Neural cell (in vitro differentiated cells): ENCODE measurements around the gene PAFAH2. TPM values are rescaled to one million over a fixed set of nuclear protein-coding genes. Genes with fewer than 3 reads are reported as not detected.

Experiments
- H2AFZ ChIP-seq: fragments of 200-600, 300-800 bp; sonication (generic), shearing (Covaris generic); 2 replicates; pipeline ENCODE4 v1.6.0; 2014; ENCODE audit warnings: low read depth, mild to moderate bottlenecking, antibody characterized with exemption, low read length, moderate library complexity
- H3F3A ChIP-seq: fragments of 200-600 bp; shearing (Covaris generic); 2 replicates; pipeline ENCODE4 v1.6.1; 2016; ENCODE audit warnings: mild to moderate bottlenecking, moderate library complexity, mixed read lengths, antibody characterized with exemption, low read length; ENCODE audit not compliant: insufficient read depth, poor library complexity, severe bottlenecking
- H3K27ac ChIP-seq: fragments of 200-600, 300-800 bp; sonication (generic), shearing (Covaris generic); 2 replicates; pipeline ENCODE4 v1.5.1; 2014; ENCODE audit warnings: mild to moderate bottlenecking, low read length, moderate library complexity
- H3K27me3 ChIP-seq: fragments of 300-800, 200-600 bp; sonication (generic), shearing (Covaris generic); 2 replicates; pipeline ENCODE4 v1.6.0; 2014; ENCODE audit warnings: mild to moderate bottlenecking, low read depth, low read length, moderate library complexity; ENCODE audit not compliant: insufficient read depth
- H3K36me3 ChIP-seq: fragments of 300-800, 200-600 bp; sonication (generic), shearing (Covaris generic); 2 replicates; pipeline ENCODE4 v1.5.1; 2014; ENCODE audit warnings: mild to moderate bottlenecking, antibody characterized with exemption, low read length, moderate library complexity; ENCODE audit not compliant: insufficient read depth
- H3K4me2 ChIP-seq: fragments of 300-800, 200-600 bp; sonication (generic), shearing (Covaris generic); 2 replicates; pipeline ENCODE4 v1.6.0; 2014; ENCODE audit warnings: mild to moderate bottlenecking, low read length
- H3K4me3 ChIP-seq: fragments of 300-800, 200-600 bp; sonication (generic), shearing (Covaris generic); 2 replicates; pipeline ENCODE4 v1.5.1; 2014; ENCODE audit warnings: mild to moderate bottlenecking, low read length, moderate library complexity
- H3K79me2 ChIP-seq: fragments of 200-600 bp; shearing (Covaris generic); replicated peaks from 2 replicates; pipeline ENCODE4 v1.6.0; 2014; ENCODE audit warnings: mild to moderate bottlenecking, low read length, moderate library complexity; ENCODE audit not compliant: insufficient read depth
- H3K9ac ChIP-seq: fragments of 300-800, 200-600 bp; sonication (generic), shearing (Covaris generic); 2 replicates; pipeline ENCODE4 v1.6.1; 2016; ENCODE audit warnings: mild to moderate bottlenecking, low read length, mixed read lengths
- H3K9me2 ChIP-seq: fragments of 200-600 bp; shearing (Covaris generic); 2 replicates; pipeline ENCODE4 v1.6.1; 2016; ENCODE audit warnings: mild to moderate bottlenecking, low read length, mixed read lengths; ENCODE audit not compliant: insufficient read depth
- H3K9me3 ChIP-seq: fragments of 200-600, 300-800 bp; sonication (generic), shearing (Covaris generic); 2 replicates; pipeline ENCODE4 v1.6.1; 2016; ENCODE audit warnings: mild to moderate bottlenecking, mixed run types, low read length, moderate library complexity, mixed read lengths
- H4K20me1 ChIP-seq: fragments of 200-600 bp; shearing (Covaris generic); 2 replicates; pipeline ENCODE4 v1.6.1; 2016; ENCODE audit warnings: mild to moderate bottlenecking, mixed run types; ENCODE audit not compliant: insufficient read depth
- EP300 ChIP-seq: fragments of 450-650 bp; conservative IDR thresholded peaks from 2 replicates; pipeline ENCODE4 v1.6.1; 2014; ENCODE audit warnings: antibody characterized with exemption, mild to moderate bottlenecking, moderate library complexity; ENCODE audit not compliant: poor library complexity, severe bottlenecking
- EZH2 ChIP-seq: fragments of 200-600, 300-800 bp; shearing (Covaris generic), sonication (generic); IDR thresholded peaks from 2 replicates; pipeline ENCODE4 v1.6.1; 2014; ENCODE audit warnings: antibody characterized with exemption, low read length, borderline replicate concordance, mild to moderate bottlenecking; ENCODE audit not compliant: insufficient read depth, poor library complexity, severe bottlenecking
- MXI1 ChIP-seq: fragments of 450-650 bp; conservative IDR thresholded peaks from 2 replicates; pipeline ENCODE4 v1.6.1; 2014; ENCODE audit warnings: antibody characterized with exemption, mild to moderate bottlenecking; ENCODE audit not compliant: poor library complexity, severe bottlenecking
- POLR2AphosphoS5 ChIP-seq: IDR thresholded peaks from 2 replicates; pipeline ENCODE4 v1.6.1; 2012
- RAD21 ChIP-seq: fragments of 450-650 bp; conservative IDR thresholded peaks from 2 replicates; pipeline ENCODE4 v1.6.1; 2014; ENCODE audit warnings: antibody characterized with exemption, mild to moderate bottlenecking, moderate library complexity
- SMC3 ChIP-seq: fragments of 450-650 bp; conservative IDR thresholded peaks from 2 replicates; pipeline ENCODE4 v1.6.1; 2014; ENCODE audit warnings: antibody characterized with exemption, mild to moderate bottlenecking, moderate library complexity; ENCODE audit not compliant: poor library complexity
- TAF1 ChIP-seq: IDR thresholded peaks from 2 replicates; pipeline ENCODE4 v1.6.1; 2012; ENCODE audit warnings: low read depth
- polyA plus RNA-seq: library from polyadenylated mRNA; depleted of rRNA; stranded (reverse); fragments of >200 nt; gene quantifications from 2 replicates; pipeline ENCODE4 v1.2.3, GENCODE V29; 2014
- TF ChIP-seq, protein P1 (sequence below): IDR thresholded peaks from 2 replicates; pipeline ENCODE4 v1.6.1; 2012; ENCODE audit warnings: borderline replicate concordance
- TF ChIP-seq, protein P2 (sequence below): fragments of 450-650 bp; IDR thresholded peaks from 2 replicates; pipeline ENCODE4 v1.5.1; 2014; ENCODE audit warnings: antibody characterized with exemption, mild to moderate bottlenecking, moderate library complexity; ENCODE audit not compliant: poor library complexity, severe bottlenecking

PAFAH2 gene
- polyA plus RNA-seq, 1 donor from 2014 or later = 7.9 TPM

DNA sequence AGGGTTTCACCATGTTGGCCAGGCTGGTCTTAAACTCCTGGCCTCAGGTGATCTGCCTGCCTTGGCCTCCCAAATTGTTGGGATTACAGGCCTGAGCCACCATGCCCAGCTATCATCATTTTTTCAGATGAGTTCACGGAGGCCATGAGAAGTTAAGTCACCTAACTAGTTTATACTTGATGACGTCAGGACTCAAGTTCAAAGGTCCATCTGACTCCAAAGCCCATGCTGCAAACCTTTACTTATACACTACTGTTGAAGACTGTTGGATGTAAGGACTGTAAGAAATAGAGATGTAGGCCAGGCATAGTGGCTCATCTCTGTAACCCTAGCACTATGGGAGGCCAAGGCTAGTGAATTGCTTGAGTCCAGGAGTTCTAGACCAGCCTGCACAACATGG lies 50.8 kb downstream of the PAFAH2 start:
- Histone ChIP-seq H3K9me2 (no peaks in the 10 kb centered on the region), H3K36me3 (no peaks in the 10 kb centered on the region), H3K9ac (no peak overlapping the region), H3K9me3 (no peaks in the 10 kb centered on the region), H3K4me2 (no peak overlapping the region), H3F3A (no peaks in the 10 kb centered on the region), H3K79me2 (no peaks in the 10 kb centered on the region), H4K20me1 (no peaks in the 10 kb centered on the region), H3K27me3 (no peaks in the 10 kb centered on the region), H3K27ac (no peak overlapping the region), H2AFZ (no peak overlapping the region), H3K4me3 (no peak overlapping the region)
- TF ChIP-seq, protein P1, sequence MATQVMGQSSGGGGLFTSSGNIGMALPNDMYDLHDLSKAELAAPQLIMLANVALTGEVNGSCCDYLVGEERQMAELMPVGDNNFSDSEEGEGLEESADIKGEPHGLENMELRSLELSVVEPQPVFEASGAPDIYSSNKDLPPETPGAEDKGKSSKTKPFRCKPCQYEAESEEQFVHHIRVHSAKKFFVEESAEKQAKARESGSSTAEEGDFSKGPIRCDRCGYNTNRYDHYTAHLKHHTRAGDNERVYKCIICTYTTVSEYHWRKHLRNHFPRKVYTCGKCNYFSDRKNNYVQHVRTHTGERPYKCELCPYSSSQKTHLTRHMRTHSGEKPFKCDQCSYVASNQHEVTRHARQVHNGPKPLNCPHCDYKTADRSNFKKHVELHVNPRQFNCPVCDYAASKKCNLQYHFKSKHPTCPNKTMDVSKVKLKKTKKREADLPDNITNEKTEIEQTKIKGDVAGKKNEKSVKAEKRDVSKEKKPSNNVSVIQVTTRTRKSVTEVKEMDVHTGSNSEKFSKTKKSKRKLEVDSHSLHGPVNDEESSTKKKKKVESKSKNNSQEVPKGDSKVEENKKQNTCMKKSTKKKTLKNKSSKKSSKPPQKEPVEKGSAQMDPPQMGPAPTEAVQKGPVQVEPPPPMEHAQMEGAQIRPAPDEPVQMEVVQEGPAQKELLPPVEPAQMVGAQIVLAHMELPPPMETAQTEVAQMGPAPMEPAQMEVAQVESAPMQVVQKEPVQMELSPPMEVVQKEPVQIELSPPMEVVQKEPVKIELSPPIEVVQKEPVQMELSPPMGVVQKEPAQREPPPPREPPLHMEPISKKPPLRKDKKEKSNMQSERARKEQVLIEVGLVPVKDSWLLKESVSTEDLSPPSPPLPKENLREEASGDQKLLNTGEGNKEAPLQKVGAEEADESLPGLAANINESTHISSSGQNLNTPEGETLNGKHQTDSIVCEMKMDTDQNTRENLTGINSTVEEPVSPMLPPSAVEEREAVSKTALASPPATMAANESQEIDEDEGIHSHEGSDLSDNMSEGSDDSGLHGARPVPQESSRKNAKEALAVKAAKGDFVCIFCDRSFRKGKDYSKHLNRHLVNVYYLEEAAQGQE = no peak
- TF ChIP-seq EZH2 (no peak), POLR2AphosphoS5 (no peak), TAF1 (no peak), SMC3 (no peak), RAD21 (no peak), EP300 (no peak), MXI1 (no peak)
- TF ChIP-seq, protein P2, sequence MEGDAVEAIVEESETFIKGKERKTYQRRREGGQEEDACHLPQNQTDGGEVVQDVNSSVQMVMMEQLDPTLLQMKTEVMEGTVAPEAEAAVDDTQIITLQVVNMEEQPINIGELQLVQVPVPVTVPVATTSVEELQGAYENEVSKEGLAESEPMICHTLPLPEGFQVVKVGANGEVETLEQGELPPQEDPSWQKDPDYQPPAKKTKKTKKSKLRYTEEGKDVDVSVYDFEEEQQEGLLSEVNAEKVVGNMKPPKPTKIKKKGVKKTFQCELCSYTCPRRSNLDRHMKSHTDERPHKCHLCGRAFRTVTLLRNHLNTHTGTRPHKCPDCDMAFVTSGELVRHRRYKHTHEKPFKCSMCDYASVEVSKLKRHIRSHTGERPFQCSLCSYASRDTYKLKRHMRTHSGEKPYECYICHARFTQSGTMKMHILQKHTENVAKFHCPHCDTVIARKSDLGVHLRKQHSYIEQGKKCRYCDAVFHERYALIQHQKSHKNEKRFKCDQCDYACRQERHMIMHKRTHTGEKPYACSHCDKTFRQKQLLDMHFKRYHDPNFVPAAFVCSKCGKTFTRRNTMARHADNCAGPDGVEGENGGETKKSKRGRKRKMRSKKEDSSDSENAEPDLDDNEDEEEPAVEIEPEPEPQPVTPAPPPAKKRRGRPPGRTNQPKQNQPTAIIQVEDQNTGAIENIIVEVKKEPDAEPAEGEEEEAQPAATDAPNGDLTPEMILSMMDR = no peak

DNA sequence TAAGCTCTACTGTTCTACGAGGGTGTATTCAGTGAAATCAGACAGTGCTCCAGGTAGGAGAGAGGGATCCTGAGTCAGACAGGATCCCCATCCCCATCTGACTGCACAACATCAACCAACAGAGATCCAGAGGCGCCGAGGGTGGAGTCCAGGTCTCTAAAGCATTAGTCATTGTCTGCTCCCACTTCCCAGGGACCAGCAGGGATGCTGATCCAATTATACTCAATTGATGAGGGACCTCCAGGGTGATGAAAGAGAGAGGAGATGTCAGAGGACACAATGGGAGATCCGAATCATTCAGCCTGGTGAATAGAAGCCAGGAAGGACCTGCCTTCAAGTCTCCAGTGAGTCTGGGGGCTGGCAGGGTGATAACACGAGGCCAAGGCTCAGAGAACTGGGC lies 52.1 kb downstream of the PAFAH2 start:
- Histone ChIP-seq H3K4me3 (no peak overlapping the region), H3K9me2 (no peaks in the 10 kb centered on the region), H2AFZ (no peak overlapping the region), H3K36me3 (no peaks in the 10 kb centered on the region), H3K9me3 (no peaks in the 10 kb centered on the region), H3K9ac (no peak overlapping the region), H3K4me2 (no peak overlapping the region), H3K27me3 (no peaks in the 10 kb centered on the region), H3K27ac (no peak overlapping the region), H3K79me2 (no peaks in the 10 kb centered on the region), H3F3A (no peaks in the 10 kb centered on the region), H4K20me1 (no peaks in the 10 kb centered on the region)
- TF ChIP-seq EZH2 (no peak), POLR2AphosphoS5 (no peak), RAD21 (no peak), EP300 (no peak), TAF1 (no peak)
- TF ChIP-seq, protein P1 = no peak
